Spleen (tissue), 7 donors: ENCODE measurements around the gene ZNF275.

Experiments used
- CTCF ChIP-seq, 11 experiments: fragments of 200-600 bp in 7 of 11; fragments of 450-650 bp in 4 of 11; sonication (generic) in 4 of 11; IDR thresholded peaks in 8 of 11; conservative IDR thresholded peaks in 3 of 11; 1 replicate in 7 of 11; 2 replicates in 4 of 11; pipeline versions ENCODE4 v1.4.0 to v1.8.0; 2016 to 2021; ENCODE audit warnings: antibody characterized with exemption in 11 of 11, inconsistent platforms in 4 of 11, mild to moderate bottlenecking in 1 of 11
- POLR2A ChIP-seq, 3 donors: fragments of 450-650 bp; IDR thresholded peaks; one replicate each; pipeline ENCODE4 v1.5.1; 2017; ENCODE audit warnings: antibody characterized with exemption in 3 of 3, mild to moderate bottlenecking in 1 of 3
- donor health status: DM: no; HTN: no; CAD: no; lungs with moderate emphysema.
- donor health status: DM: no; HTN: no; CAD: no.
- donor health status: DM: no; HTN: no; CAD: no.

GRCh38 chrX:153371256-153371655 is 37.3 kb downstream of the ZNF275 start:
- TF ChIP-seq CTCF (IDR thresholded peaks at IDR 0.05 in 8 of 11, conservative IDR thresholded peaks at IDR 0.05 in 3 of 11) (no peak), POLR2A (IDR thresholded peaks at IDR 0.05) (no peak)
